K562 (cell line): ENCODE results near the gene TAS2R13. TPM values are rescaled to one million over a fixed set of nuclear protein-coding genes. Genes with fewer than 3 reads are reported as not detected.

Experiments
- ATAC-seq: fragments of 200-7000 bp; cut with Tn5 transposase; 3 replicates; pipeline ENCODE4 v1.9.1; 2020; ENCODE audit warnings: moderate library complexity
- BruUV-seq: library from RNA; stranded (reverse); fragments of 400-500 nt; replicated peaks from 2 replicates; lab custom pipeline; 2021; lab: Mats Ljungman, UMichigan
- CTCF ChIA-PET: fragments of 300-600 bp; formaldehyde crosslinking; extraction: SDS; loops from one replicate; lab custom pipeline; 2021; ENCODE audit warnings: low intra/inter-chr PET ratio; lab: Yijun Ruan, JAX
- POLR2A ChIA-PET: fragments of 300-600, 350-650 bp; sonication (Branson Sonifier 250); formaldehyde crosslinking; extraction: SDS; loops from one replicate; lab custom pipeline; 2021; ENCODE audit warnings: antibody characterized with exemption, inconsistent platforms; lab: Yijun Ruan, JAX
- DNase-seq, 4 experiments: peaks; one replicate each; pipeline versions ENCODE4 v3.0.0 to v3.0.0-alpha.2; 2011 to 2018; ENCODE audit warnings: low spot score in 3 of 4, mixed read lengths in 3 of 4; ENCODE audit errors: extremely low read depth in 1 of 4
- FAIRE-seq: peaks from 2 replicates; lab custom pipeline; 2011; peaks lifted over from hg19 to GRCh38; lab: Jason Lieb, UNC
- H2AFZ ChIP-seq: 2 replicates; pipeline ENCODE4 v1.6.0; 2011; ENCODE audit warnings: low read depth, low read length, control low read depth, inconsistent platforms
- H3K27ac ChIP-seq: fragments of 200-600 bp; 3 replicates; pipeline ENCODE4 v1.8.0; 2011; ENCODE audit warnings: low read depth, mild to moderate bottlenecking, control low read depth, inconsistent platforms, low read length, moderate library complexity, mixed read lengths; ENCODE audit errors: extremely low read depth
- H3K27me3 ChIP-seq, 2 experiments: fragments of 300-600 bp in 1 of 2; 2 replicates in 1 of 2; 3 replicates in 1 of 2; pipeline versions ENCODE4 v1.6.0 to v1.8.0; 2011; ENCODE audit warnings: inconsistent platforms in 2 of 2, low read length in 2 of 2, mild to moderate bottlenecking in 1 of 2, mixed read lengths in 1 of 2, moderate library complexity in 1 of 2; ENCODE audit not compliant: control insufficient read depth in 2 of 2, insufficient read depth in 2 of 2
- H3K36me3 ChIP-seq: fragments of 300-600 bp; 3 replicates; pipeline ENCODE4 v1.8.0; 2011; ENCODE audit warnings: mild to moderate bottlenecking, low read length, inconsistent platforms; ENCODE audit not compliant: control insufficient read depth, insufficient read depth
- H3K4me1 ChIP-seq, 2 experiments: fragments of 200-600 bp in 1 of 2; replicated peaks in 1 of 2; 2 replicates in 1 of 2; 3 replicates in 1 of 2; pipeline versions ENCODE4 v1.5.1 to v1.8.0; 2011; ENCODE audit warnings: inconsistent platforms in 2 of 2, low read length in 2 of 2, mild to moderate bottlenecking in 1 of 2, mixed read lengths in 1 of 2, moderate library complexity in 1 of 2; ENCODE audit not compliant: control insufficient read depth in 2 of 2, insufficient read depth in 2 of 2
- H3K4me2 ChIP-seq: 2 replicates; pipeline ENCODE4 v1.6.1; 2011; ENCODE audit warnings: low read length, control low read depth, inconsistent platforms, mixed read lengths; ENCODE audit not compliant: insufficient read depth
- H3K4me3 ChIP-seq: fragments of 200-600 bp; sonication (generic), shearing (Covaris generic); 2 replicates; pipeline ENCODE4 v1.5.1; 2016; ENCODE audit warnings: control low read depth, inconsistent platforms
- H3K79me2 ChIP-seq: fragments of 200-600 bp; 3 replicates; pipeline ENCODE4 v1.8.0; 2011; ENCODE audit warnings: low read length, inconsistent platforms; ENCODE audit not compliant: control insufficient read depth, insufficient read depth
- H3K9ac ChIP-seq, 2 experiments: 2 replicates each; pipeline versions ENCODE4 v1.6.0 to v1.6.1; 2011; ENCODE audit warnings: low read depth in 2 of 2, low read length in 2 of 2, control low read depth in 1 of 2, inconsistent platforms in 1 of 2, mild to moderate bottlenecking in 1 of 2, mixed read lengths in 1 of 2; ENCODE audit not compliant: insufficient read depth in 1 of 2
- H3K9me1 ChIP-seq: one replicate; pipeline ENCODE4 v1.6.0; 2011; ENCODE audit warnings: inconsistent platforms, mild to moderate bottlenecking, low read length, moderate library complexity; ENCODE audit not compliant: control insufficient read depth, insufficient read depth
- H3K9me3 ChIP-seq: replicated peaks from 2 replicates; pipeline ENCODE4 v1.5.1; 2011; ENCODE audit warnings: low read depth, low read length, inconsistent platforms; ENCODE audit not compliant: control insufficient read depth, insufficient read depth
- H4K20me1 ChIP-seq: replicated peaks from 2 replicates; pipeline ENCODE4 v1.6.1; 2011; ENCODE audit warnings: low read length, inconsistent platforms, mixed read lengths; ENCODE audit not compliant: control insufficient read depth, insufficient read depth
- BDP1 ChIP-seq: IDR thresholded peaks from 3 replicates; pipeline ENCODE4 v1.6.1; 2011; ENCODE audit not compliant: insufficient read length, insufficient read depth
- BRD9 ChIP-seq: fragments of 450-650 bp; IDR thresholded peaks from 2 replicates; pipeline ENCODE4 v1.6.1; 2018; ENCODE audit warnings: low read depth; ENCODE audit not compliant: partially characterized antibody
- CC2D1A ChIP-seq: fragments of 450-650 bp; IDR thresholded peaks from 2 replicates; pipeline ENCODE4 v1.6.1; 2017; ENCODE audit warnings: mild to moderate bottlenecking
- NR1H2 ChIP-seq: sonication (generic); formaldehyde crosslinking; IDR thresholded peaks from 2 replicates; pipeline ENCODE4 v1.4.0; 2020; ENCODE audit warnings: mild to moderate bottlenecking, missing genetic modification reagents
- NR2C2 ChIP-seq, 2 experiments: fragments of 200-800 bp in 1 of 2; sonication (Bioruptor generic) in 1 of 2; sonication (generic) in 1 of 2; formaldehyde crosslinking in 1 of 2; IDR thresholded peaks; 2 replicates each; pipeline versions ENCODE4 v1.6.1 to v1.8.0; 2016 to 2022; ENCODE audit warnings: mild to moderate bottlenecking in 1 of 2, missing compliant biosample characterization in 1 of 2, missing genetic modification characterization in 1 of 2, missing genetic modification reagents in 1 of 2
- RBM25 ChIP-seq: fragments of 200-400 bp; formaldehyde crosslinking; IDR thresholded peaks from 2 replicates; pipeline ENCODE4 v1.6.1; 2018; ENCODE audit warnings: low read length, low read depth, moderate library complexity; ENCODE audit not compliant: severe bottlenecking
- RERE ChIP-seq: sonication (generic); formaldehyde crosslinking; IDR thresholded peaks from 2 replicates; pipeline ENCODE4 v1.8.0; 2023; ENCODE audit warnings: missing genetic modification reagents, mild to moderate bottlenecking, borderline replicate concordance
- RNF2 ChIP-seq: sonication (generic); IDR thresholded peaks from 2 replicates; pipeline ENCODE4 v1.6.1; 2016
- SUPT5H ChIP-seq: fragments of 450-650 bp; IDR thresholded peaks from 2 replicates; pipeline ENCODE4 v1.6.1; 2016
- TAF1 ChIP-seq: IDR thresholded peaks from 2 replicates; pipeline ENCODE4 v1.6.1; 2011; ENCODE audit warnings: mild to moderate bottlenecking, low read length, moderate library complexity; ENCODE audit not compliant: insufficient read depth, control insufficient read depth, severe bottlenecking; ENCODE audit errors: extremely low read depth
- ZBTB33 ChIP-seq: sonication (generic); formaldehyde crosslinking; IDR thresholded peaks from 2 replicates; pipeline ENCODE4 v1.8.1; 2023; ENCODE audit warnings: mild to moderate bottlenecking, missing genetic modification reagents
- ZBTB8A ChIP-seq: fragments of 450-650 bp; IDR thresholded peaks from 2 replicates; pipeline ENCODE4 v1.6.1; 2018; ENCODE audit warnings: mild to moderate bottlenecking, moderate library complexity; ENCODE audit not compliant: partially characterized antibody
- ZNF347 ChIP-seq: fragments of 450-650 bp; formaldehyde crosslinking; IDR thresholded peaks from 2 replicates; pipeline ENCODE4 v1.4.0; 2020; ENCODE audit warnings: low read depth, mild to moderate bottlenecking, moderate library complexity
- WGBS: fragments of 100-300 bp; shearing (Covaris generic); methylation state at CpG from one replicate; pipeline ENCODE4 v1.1.6; 2016; ENCODE audit warnings: low coverage, mixed read lengths; ENCODE audit not compliant: insufficient coverage; ENCODE audit errors: missing lambda C conversion rate; 5-methylcytosine and 5-hydroxymethylcytosine counted together
- in situ Hi-C: fragments of 300-500 bp; cut with MboI; formaldehyde crosslinking; loops from 4 replicates; pipeline ENCODE4 v1.15.0; 2018; ENCODE audit warnings: inconsistent platforms, mixed read lengths
- intact Hi-C: fragments of 100-400 bp; cut with micrococcal nuclease; formaldehyde crosslinking; loops from 2 replicates; pipeline ENCODE4 v1.14.2; 2022
- polyA plus RNA-seq, 8 experiments: library from polyadenylated mRNA; depleted of rRNA in 4 of 8; stranded (reverse) in 5 of 8; unstranded in 3 of 8; fragments of >200 nt; fragmentation: Nextera tagmentation in 2 of 8; fragmentation: Illumina TruSeq in 1 of 8; extraction: Ambion mirVana in 2 of 8; extraction: Trizol in 1 of 8; gene quantifications; 2 replicates each; pipeline versions ENCODE4 v1.2.1 to v1.2.3, GENCODE V29; 2011 to 2014; ENCODE audit warnings: inconsistent platforms in 1 of 8, missing spikeins in 1 of 8
- total RNA-seq, 7 experiments: library from RNA; depleted of rRNA in 6 of 7; stranded (reverse); fragments of >200 nt in 6 of 7; fragmentation: Illumina TruSeq in 2 of 7; extraction: Trizol in 2 of 7; gene quantifications; 2 replicates each; pipeline versions ENCODE4 v1.2.1 to v1.2.3, GENCODE V29; 2011 to 2021; ENCODE audit warnings: low replicate concordance in 1 of 7
- TF ChIP-seq, protein P1 (sequence below): fragments of 450-650 bp; conservative IDR thresholded peaks from 2 replicates; pipeline ENCODE4 v1.6.1; 2016; ENCODE audit warnings: missing genetic modification characterization, low read depth, mild to moderate bottlenecking, missing compliant biosample characterization, moderate library complexity

TAS2R13 gene
- total and polyA plus RNA-seq, 9 of the 15 experiments (the other 6 are each of a cell fraction or from before 2014, with no cell fraction given), result 0.07 to 1.4 (median 0.52) TPM; not detected in 3

GRCh38 chr12:10928746-10929286, 19.5 kb upstream of the TAS2R13 start, which contains the start of gene PRH2:
Gene PRH2 (plus strand): TSS chr12:10929236. CDS start chr12:10929274, 38 bp downstream.
- Histone ChIP-seq H3K27me3 (no peaks in the 10 kb centered on the region), H3K9ac (no peak within 1 kb of the TSS), H3K4me1 (no peaks in the 10 kb centered on the region), H3K79me2 (no peaks in the 10 kb centered on the region), H2AFZ (no peak within 1 kb of the TSS), H4K20me1 (no peaks in the 10 kb centered on the region), H3K36me3 (no peaks in the 10 kb centered on the region), H3K9me1 (no peaks in the 10 kb centered on the region), H3K4me3 (no peak within 1 kb of the TSS), H3K9me3 (no peaks in the 10 kb centered on the region), H3K4me2 (no peak within 1 kb of the TSS), H3K27ac (no peak within 1 kb of the TSS)
- FAIRE-seq (no peak), ATAC-seq (no peak), DNase-seq (no peak)
- WGBS, result 80% methylated on average over 4 of the region's 5 CpGs
- CTCF ChIA-PET, result no interaction called here
- POLR2A ChIA-PET, result no interaction called here
- in situ Hi-C loops (no loop called here), intact Hi-C loops (no loop called here)
- BruUV-seq, result no TSS peak
- TF ChIP-seq ZNF347 (no peak), NR2C2 (CRISPR knock-in tag; IDR thresholded peaks at IDR 0.05) (no peak), NR2C2 (tag; IDR thresholded peaks at IDR 0.05) (no peak), ZBTB8A (no peak), ZBTB33 (no peak), RBM25 (no peak), SUPT5H (no peak), BDP1 (no peak), NR1H2 (no peak), TAF1 (no peak), BRD9 (no peak), CC2D1A (no peak), RNF2 (no peak), RERE (CRISPR knock-in tag) (no peak)
- TF ChIP-seq, protein P1, sequence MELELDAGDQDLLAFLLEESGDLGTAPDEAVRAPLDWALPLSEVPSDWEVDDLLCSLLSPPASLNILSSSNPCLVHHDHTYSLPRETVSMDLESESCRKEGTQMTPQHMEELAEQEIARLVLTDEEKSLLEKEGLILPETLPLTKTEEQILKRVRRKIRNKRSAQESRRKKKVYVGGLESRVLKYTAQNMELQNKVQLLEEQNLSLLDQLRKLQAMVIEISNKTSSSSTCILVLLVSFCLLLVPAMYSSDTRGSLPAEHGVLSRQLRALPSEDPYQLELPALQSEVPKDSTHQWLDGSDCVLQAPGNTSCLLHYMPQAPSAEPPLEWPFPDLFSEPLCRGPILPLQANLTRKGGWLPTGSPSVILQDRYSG, result no peak
